Endothelial cell of umbilical vein (primary cell): Measurements from ENCODE around the gene TMEM178B. TPM values are rescaled to one million over a fixed set of nuclear protein-coding genes. Genes with fewer than 3 reads are reported as not detected.
"Not testable (repeated sequence)": the region's sequence is repeated elsewhere in the genome, so short reads cannot be mapped to it uniquely, and the experiment has no call there.

Experiments used
- BruUV-seq: library from RNA; stranded (reverse); fragments of 400-500 nt; replicated peaks from 2 replicates; lab custom pipeline; 2021; lab: Mats Ljungman, UMichigan
- CTCF ChIA-PET: fragments of 300-600, 350-600 bp; sonication (Branson Sonifier 250); formaldehyde crosslinking; loops from one replicate; lab custom pipeline; 2021; ENCODE audit warnings: antibody characterized with exemption, inconsistent platforms; lab: Charles Lee
- POLR2A ChIA-PET: fragments of 300-600, 350-600 bp; sonication (Branson Sonifier 250); formaldehyde crosslinking; loops from one replicate; lab custom pipeline; 2021; ENCODE audit warnings: antibody characterized with exemption, inconsistent platforms; lab: Charles Lee
- DNase-seq: peaks from one replicate; pipeline ENCODE4 v3.0.0-alpha.2; 2011; ENCODE audit warnings: low read depth, low spot score
- FAIRE-seq: peaks from 2 replicates; lab custom pipeline; 2011; peaks lifted over from hg19 to GRCh38; lab: Jason Lieb, UNC
- H2AFZ ChIP-seq: 2 replicates; pipeline ENCODE4 v1.6.0; 2012; ENCODE audit warnings: low read depth, low read length, control low read depth, inconsistent platforms
- H3K27ac ChIP-seq: 2 replicates; pipeline ENCODE4 v1.5.1; 2011; ENCODE audit warnings: low read depth, mild to moderate bottlenecking, control low read depth, low read length, moderate library complexity; ENCODE audit not compliant: insufficient read depth
- H3K27me3 ChIP-seq, 2 experiments: 2 replicates each; pipeline versions ENCODE4 v1.6.0 to v1.6.1; 2011; ENCODE audit warnings: low read length in 2 of 2, mixed read lengths in 1 of 2; ENCODE audit not compliant: control insufficient read depth in 2 of 2, insufficient read depth in 2 of 2
- H3K36me3 ChIP-seq, 2 experiments: 2 replicates in 1 of 2; 3 replicates in 1 of 2; pipeline ENCODE4 v1.5.1; 2011; ENCODE audit warnings: low read length in 2 of 2, mild to moderate bottlenecking in 1 of 2, moderate library complexity in 1 of 2; ENCODE audit not compliant: control insufficient read depth in 2 of 2, insufficient read depth in 2 of 2; ENCODE audit errors: extremely low read depth in 1 of 2
- H3K4me1 ChIP-seq: 3 replicates; pipeline ENCODE4 v1.5.1; 2011; ENCODE audit warnings: mild to moderate bottlenecking, low read length; ENCODE audit not compliant: control insufficient read depth, insufficient read depth; ENCODE audit errors: extremely low read depth
- H3K4me2 ChIP-seq: 2 replicates; pipeline ENCODE4 v1.6.1; 2011; ENCODE audit warnings: low read length, control low read depth, mixed read lengths; ENCODE audit not compliant: insufficient read depth
- H3K4me3 ChIP-seq, 3 experiments: fragments of 200-600 bp in 1 of 3; sonication (generic), shearing (Covaris generic) in 1 of 3; replicated peaks in 1 of 3; 2 replicates each; pipeline ENCODE4 v1.5.1; 2011 to 2016; ENCODE audit warnings: control low read depth in 3 of 3, low read length in 3 of 3, mild to moderate bottlenecking in 2 of 3, inconsistent platforms in 1 of 3, low read depth in 1 of 3, moderate library complexity in 1 of 3; ENCODE audit not compliant: insufficient read depth in 1 of 3
- H3K79me2 ChIP-seq: 2 replicates; pipeline ENCODE4 v1.6.0; 2012; ENCODE audit warnings: low read length, inconsistent platforms; ENCODE audit not compliant: control insufficient read depth, insufficient read depth
- H3K9ac ChIP-seq: replicated peaks from 2 replicates; pipeline ENCODE3; 2011; ENCODE audit warnings: low read length, control low read depth; ENCODE audit not compliant: insufficient read depth; ENCODE audit errors: extremely low read depth
- H3K9me1 ChIP-seq: replicated peaks from 3 replicates; pipeline ENCODE4 v1.6.0; 2011; ENCODE audit warnings: mild to moderate bottlenecking, low read length; ENCODE audit not compliant: control insufficient read depth, insufficient read depth; ENCODE audit errors: extremely low read depth
- H3K9me3 ChIP-seq: replicated peaks from 2 replicates; pipeline ENCODE4 v1.5.1; 2012; ENCODE audit warnings: low read length, inconsistent platforms; ENCODE audit not compliant: control insufficient read depth, insufficient read depth
- H4K20me1 ChIP-seq: replicated peaks from 2 replicates; pipeline ENCODE3; 2011; ENCODE audit warnings: mild to moderate bottlenecking, low read length; ENCODE audit not compliant: control insufficient read depth, insufficient read depth; ENCODE audit errors: extremely low read depth
- EZH2 ChIP-seq: IDR thresholded peaks from 2 replicates; pipeline ENCODE4 v1.6.1; 2012; ENCODE audit warnings: borderline replicate concordance, low read depth, mild to moderate bottlenecking, moderate library complexity, low read length, inconsistent platforms; ENCODE audit not compliant: severe bottlenecking
- FOS ChIP-seq: IDR thresholded peaks from 2 replicates; pipeline ENCODE4 v1.6.1; 2011; ENCODE audit warnings: mild to moderate bottlenecking, low read length, moderate library complexity, borderline replicate concordance; ENCODE audit not compliant: insufficient read depth
- GATA2 ChIP-seq: IDR thresholded peaks from 2 replicates; pipeline ENCODE4 v1.7.0; 2011; ENCODE audit warnings: low read depth, mild to moderate bottlenecking, moderate library complexity, mixed read lengths, low read length; ENCODE audit not compliant: insufficient read length, insufficient read depth
- JUN ChIP-seq: IDR thresholded peaks from 2 replicates; pipeline ENCODE4 v1.6.1; 2011; ENCODE audit warnings: borderline replicate concordance, low read depth; ENCODE audit not compliant: insufficient read length, insufficient read depth
- MYC ChIP-seq: IDR thresholded peaks from one replicate; pipeline ENCODE4 v1.6.1; 2011; ENCODE audit warnings: mild to moderate bottlenecking, low read depth, low read length
- POLR2A ChIP-seq: IDR thresholded peaks from 2 replicates; pipeline ENCODE4 v1.6.1; 2012; ENCODE audit warnings: low read depth, mild to moderate bottlenecking, control low read depth, low read length
- POLR2AphosphoS5 ChIP-seq: IDR thresholded peaks from 2 replicates; pipeline ENCODE4 v1.6.1; 2012; ENCODE audit warnings: low read depth, mild to moderate bottlenecking, control low read depth, low read length, moderate library complexity; ENCODE audit not compliant: insufficient read depth
- dilution Hi-C: fragments of 300-500 bp; cut with MboI; formaldehyde crosslinking; loops from one replicate; pipeline ENCODE4 v1.15.0; 2019; ENCODE audit warnings: low sequenced_read_pairs; ENCODE audit not compliant: extremely low pct_ligation_motif_present
- intact Hi-C: fragments of 100-400 bp; cut with micrococcal nuclease; formaldehyde crosslinking; loops from one replicate; pipeline ENCODE4 v1.10.0; 2022
- polyA plus RNA-seq, 4 experiments: library from polyadenylated mRNA; depleted of rRNA in 3 of 4; stranded (reverse) in 3 of 4; unstranded in 1 of 4; fragments of >200 nt; gene quantifications; 2 replicates each; pipeline versions ENCODE4 v1.2.1 to v1.2.3, GENCODE V29; 2011 to 2012; ENCODE audit warnings: missing spikeins in 1 of 4
- total RNA-seq: library from RNA; stranded (reverse); gene quantifications from 2 replicates; pipeline ENCODE4 v1.2.3, GENCODE V29; 2021
- TF ChIP-seq, protein P1 (sequence below): IDR thresholded peaks from 2 replicates; pipeline ENCODE4 v1.6.1; 2011; ENCODE audit not compliant: insufficient read depth, insufficient read length
- TF ChIP-seq, protein P2 (sequence below), 2 donors: IDR thresholded peaks; 1 replicate in 1 of 2; 2 replicates in 1 of 2; pipeline ENCODE4 v1.5.1; 2011; ENCODE audit warnings: low read length in 2 of 2, mild to moderate bottlenecking in 2 of 2, moderate library complexity in 2 of 2, control low read depth in 1 of 2, inconsistent platforms in 1 of 2, low read depth in 1 of 2; ENCODE audit not compliant: insufficient read depth in 1 of 2; ENCODE audit errors: extremely low read depth in 1 of 2

The TMEM178B gene
- total and polyA plus RNA-seq, 2 donors (not counting 3 experiments of a cell fraction or from before 2014, with no cell fraction given), result not detected

DNA sequence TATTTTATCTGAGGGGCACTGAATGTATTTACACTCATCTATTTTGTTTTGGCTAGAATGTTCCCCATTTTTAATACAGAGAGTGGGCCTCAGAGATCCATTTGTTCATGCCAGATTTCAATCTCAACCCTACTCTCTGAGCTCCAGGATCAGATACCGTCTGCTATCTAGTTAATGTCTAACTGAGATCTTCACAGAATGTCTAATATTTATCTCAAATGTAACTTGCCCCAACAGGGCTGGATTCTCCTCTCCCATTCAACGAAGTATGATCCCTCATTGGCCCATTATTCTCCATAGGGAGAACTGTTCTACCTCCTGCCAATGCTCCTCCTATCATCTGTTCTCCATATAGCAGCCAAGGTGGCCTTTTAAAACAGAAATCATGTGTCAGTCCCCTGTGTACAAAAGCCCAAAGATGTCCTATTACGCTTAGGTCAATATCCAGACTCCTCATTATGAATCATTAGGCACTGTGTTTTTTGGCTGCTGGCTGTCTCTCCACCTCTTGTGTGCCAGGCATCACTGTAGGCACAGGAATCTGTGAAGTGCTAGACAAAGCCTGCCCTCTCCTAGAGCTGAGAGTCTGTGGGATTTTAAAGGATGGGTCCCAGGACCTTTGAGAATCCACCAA, 308.0 kb downstream of the TMEM178B start:
- no peaks in the 10 kb centered on the region for H3K4me1 ChIP-seq
- ChIA-PET CTCF (no interaction called here), POLR2A (no interaction called here)
- dilution Hi-C loops, result no loop called here
- intact Hi-C loops, result no loop called here
- BruUV-seq, result no TSS peak
- H3K27ac ChIP-seq, result no peak overlapping the region
- H3K9ac ChIP-seq, result no peak overlapping the region
- H3K9me3 ChIP-seq, result no peaks in the 10 kb centered on the region
- no peak for FAIRE-seq
- DNase-seq, result no peak
- TF ChIP-seq GATA2 (no peak), JUN (no peak), MYC (no peak), EZH2 (no peak), FOS (no peak), POLR2AphosphoS5 (no peak), POLR2A (no peak)
- TF ChIP-seq, protein P1, sequence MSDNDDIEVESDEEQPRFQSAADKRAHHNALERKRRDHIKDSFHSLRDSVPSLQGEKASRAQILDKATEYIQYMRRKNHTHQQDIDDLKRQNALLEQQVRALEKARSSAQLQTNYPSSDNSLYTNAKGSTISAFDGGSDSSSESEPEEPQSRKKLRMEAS, result no peak
- TF ChIP-seq, protein P2, sequence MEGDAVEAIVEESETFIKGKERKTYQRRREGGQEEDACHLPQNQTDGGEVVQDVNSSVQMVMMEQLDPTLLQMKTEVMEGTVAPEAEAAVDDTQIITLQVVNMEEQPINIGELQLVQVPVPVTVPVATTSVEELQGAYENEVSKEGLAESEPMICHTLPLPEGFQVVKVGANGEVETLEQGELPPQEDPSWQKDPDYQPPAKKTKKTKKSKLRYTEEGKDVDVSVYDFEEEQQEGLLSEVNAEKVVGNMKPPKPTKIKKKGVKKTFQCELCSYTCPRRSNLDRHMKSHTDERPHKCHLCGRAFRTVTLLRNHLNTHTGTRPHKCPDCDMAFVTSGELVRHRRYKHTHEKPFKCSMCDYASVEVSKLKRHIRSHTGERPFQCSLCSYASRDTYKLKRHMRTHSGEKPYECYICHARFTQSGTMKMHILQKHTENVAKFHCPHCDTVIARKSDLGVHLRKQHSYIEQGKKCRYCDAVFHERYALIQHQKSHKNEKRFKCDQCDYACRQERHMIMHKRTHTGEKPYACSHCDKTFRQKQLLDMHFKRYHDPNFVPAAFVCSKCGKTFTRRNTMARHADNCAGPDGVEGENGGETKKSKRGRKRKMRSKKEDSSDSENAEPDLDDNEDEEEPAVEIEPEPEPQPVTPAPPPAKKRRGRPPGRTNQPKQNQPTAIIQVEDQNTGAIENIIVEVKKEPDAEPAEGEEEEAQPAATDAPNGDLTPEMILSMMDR (IDR thresholded peaks at IDR 0.05; ENCODE audit: extremely low read depth in 1 of 2, insufficient read depth in 1 of 2, low read depth in 1 of 2, low read length in 2 of 2), result no peak
- H3K9me1 ChIP-seq, result no peaks in the 10 kb centered on the region
- H3K36me3 ChIP-seq, result no peaks in the 10 kb centered on the region
- no peak overlapping the region for H3K4me2 ChIP-seq
- no peaks in the 10 kb centered on the region for H4K20me1 ChIP-seq
- no peaks in the 10 kb centered on the region for H3K27me3 ChIP-seq
- no peak overlapping the region for H3K4me3 ChIP-seq
- no peaks in the 10 kb centered on the region for H3K79me2 ChIP-seq
- H2AFZ ChIP-seq, result no peak overlapping the region

DNA sequence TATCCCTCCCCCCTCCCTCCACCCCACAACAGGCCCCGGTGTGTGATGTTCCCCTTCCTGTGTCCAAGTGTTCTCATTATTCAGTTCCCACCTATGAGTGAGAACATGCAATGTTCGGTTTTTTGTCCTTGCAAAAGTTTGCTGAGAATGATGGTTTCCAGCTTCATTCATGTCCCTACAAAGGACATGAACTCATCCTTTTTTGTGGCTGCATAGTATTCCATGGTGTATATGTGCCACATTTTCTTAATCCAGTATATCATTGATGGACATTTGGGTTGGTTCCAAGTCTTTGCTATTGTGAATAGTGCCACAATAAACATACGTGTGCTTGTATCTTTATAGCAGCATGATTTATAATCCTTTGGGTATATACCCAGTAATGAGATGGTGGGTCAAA, 309.5 kb downstream of the TMEM178B start:
- H3K9me3 ChIP-seq, H3K27ac ChIP-seq, H3K9me1 ChIP-seq, POLR2A ChIA-PET, DNase-seq, CTCF ChIA-PET, dilution Hi-C loops, H3K4me2 ChIP-seq, H4K20me1 ChIP-seq, H3K9ac ChIP-seq, intact Hi-C loops, H3K4me3 ChIP-seq, FAIRE-seq, BruUV-seq, H3K79me2 ChIP-seq, H3K4me1 ChIP-seq, H3K27me3 ChIP-seq, H3K36me3 ChIP-seq, H2AFZ ChIP-seq: not testable (repeated sequence)
